HepG2 (cell line): ENCODE data around the gene IMPDH2. TPM values are rescaled to one million over a fixed set of nuclear protein-coding genes. Genes with fewer than 3 reads are reported as not detected.

Experiments used
- HOXD1 ChIP-seq: sonication (generic); formaldehyde crosslinking; IDR thresholded peaks from 2 replicates; pipeline ENCODE4 v1.5.0; 2020; ENCODE audit warnings: missing genetic modification reagents
- JDP2 ChIP-seq: sonication (generic); formaldehyde crosslinking; IDR thresholded peaks from 2 replicates; pipeline ENCODE4 v1.8.1; 2022; ENCODE audit warnings: missing genetic modification reagents, borderline replicate concordance
- MEIS2 ChIP-seq: sonication (generic); formaldehyde crosslinking; IDR thresholded peaks from 2 replicates; pipeline ENCODE4 v1.9.0; 2021; ENCODE audit warnings: mild to moderate bottlenecking, missing genetic modification reagents
- NR2F1 ChIP-seq, 2 experiments: fragments of 450-650 bp in 1 of 2; formaldehyde crosslinking in 1 of 2; IDR thresholded peaks; 2 replicates each; pipeline versions ENCODE4 v1.5.0 to v1.6.1; 2016 to 2020; ENCODE audit warnings: mild to moderate bottlenecking in 1 of 2, missing compliant biosample characterization in 1 of 2, missing genetic modification reagents in 1 of 2, moderate library complexity in 1 of 2
- RFX5 ChIP-seq: IDR thresholded peaks from 2 replicates; pipeline ENCODE4 v1.6.1; 2011; ENCODE audit warnings: low read depth, low read length, improper control_type of control experiment
- SNAPC5 ChIP-seq: sonication (generic); formaldehyde crosslinking; IDR thresholded peaks from 2 replicates; pipeline ENCODE4 v1.8.1; 2023; ENCODE audit warnings: mild to moderate bottlenecking, missing genetic modification reagents, borderline replicate concordance
- ZFY ChIP-seq: sonication (generic); formaldehyde crosslinking; IDR thresholded peaks from 2 replicates; pipeline ENCODE4 v1.4.0; 2020; ENCODE audit warnings: missing genetic modification reagents
- ZMAT5 ChIP-seq: sonication (generic); formaldehyde crosslinking; IDR thresholded peaks from 2 replicates; pipeline ENCODE4 v1.5.0; 2020; ENCODE audit warnings: mild to moderate bottlenecking, low read depth, missing genetic modification reagents, borderline replicate concordance
- ZNF329 ChIP-seq: sonication (generic); formaldehyde crosslinking; IDR thresholded peaks from 2 replicates; pipeline ENCODE4 v1.9.0; 2021; ENCODE audit warnings: low read depth, mild to moderate bottlenecking, missing genetic modification reagents
- ZNF572 ChIP-seq: sonication (generic); formaldehyde crosslinking; IDR thresholded peaks from 2 replicates; pipeline ENCODE4 v1.5.1; 2020; ENCODE audit warnings: mild to moderate bottlenecking, missing genetic modification reagents
- ZNF609 ChIP-seq: sonication (generic); formaldehyde crosslinking; IDR thresholded peaks from 2 replicates; pipeline ENCODE4 v1.4.0; 2020; ENCODE audit warnings: mild to moderate bottlenecking, missing genetic modification reagents, borderline replicate concordance
- ZNF703 ChIP-seq: sonication (generic); formaldehyde crosslinking; IDR thresholded peaks from 2 replicates; pipeline ENCODE4 v1.5.1; 2020; ENCODE audit warnings: missing genetic modification reagents, mild to moderate bottlenecking, moderate library complexity, borderline replicate concordance
- ZSCAN31 ChIP-seq: sonication (generic); formaldehyde crosslinking; IDR thresholded peaks from 2 replicates; pipeline ENCODE4 v1.5.0; 2020; ENCODE audit warnings: low read depth, mild to moderate bottlenecking, missing genetic modification reagents
- polyA plus RNA-seq, 8 experiments: library from polyadenylated mRNA; depleted of rRNA in 3 of 8; stranded (reverse) in 7 of 8; unstranded in 1 of 8; fragments of >200 nt; fragmentation: Illumina TruSeq in 4 of 8; extraction: Trizol in 4 of 8; gene quantifications; 2 replicates each; pipeline versions ENCODE4 v1.2.1 to v1.2.3, GENCODE V29; 2011 to 2016; ENCODE audit warnings: low read depth in 4 of 8, missing spikeins in 1 of 8, mixed read lengths in 1 of 8; ENCODE audit not compliant: insufficient read depth in 1 of 8
- total RNA-seq, 5 experiments: library from RNA; depleted of rRNA; stranded (reverse); fragments of >200 nt; fragmentation: Illumina TruSeq; extraction: Trizol; gene quantifications; 2 replicates each; pipeline ENCODE4 v1.2.3, GENCODE V29; 2016; ENCODE audit warnings: low read depth in 1 of 5
- TF ChIP-seq, protein P1 (sequence below): sonication (generic); formaldehyde crosslinking; IDR thresholded peaks from 2 replicates; pipeline ENCODE4 v1.5.0; 2020; ENCODE audit warnings: mild to moderate bottlenecking, missing genetic modification reagents, borderline replicate concordance
- TF ChIP-seq, protein P2 (sequence below): IDR thresholded peaks from 2 replicates; pipeline ENCODE4 v1.6.1; 2016; ENCODE audit warnings: missing biosample characterization, missing genetic modification reagents, low read depth
- TF ChIP-seq, protein P3 (sequence below): sonication (generic); formaldehyde crosslinking; IDR thresholded peaks from 2 replicates; pipeline ENCODE4 v1.5.0; 2020; ENCODE audit warnings: missing genetic modification reagents

Gene IMPDH2
- total and polyA plus RNA-seq, 2 of the 13 experiments (the other 11 are each of a cell fraction or from before 2014, with no cell fraction given) = 248 to 260 TPM

DNA sequence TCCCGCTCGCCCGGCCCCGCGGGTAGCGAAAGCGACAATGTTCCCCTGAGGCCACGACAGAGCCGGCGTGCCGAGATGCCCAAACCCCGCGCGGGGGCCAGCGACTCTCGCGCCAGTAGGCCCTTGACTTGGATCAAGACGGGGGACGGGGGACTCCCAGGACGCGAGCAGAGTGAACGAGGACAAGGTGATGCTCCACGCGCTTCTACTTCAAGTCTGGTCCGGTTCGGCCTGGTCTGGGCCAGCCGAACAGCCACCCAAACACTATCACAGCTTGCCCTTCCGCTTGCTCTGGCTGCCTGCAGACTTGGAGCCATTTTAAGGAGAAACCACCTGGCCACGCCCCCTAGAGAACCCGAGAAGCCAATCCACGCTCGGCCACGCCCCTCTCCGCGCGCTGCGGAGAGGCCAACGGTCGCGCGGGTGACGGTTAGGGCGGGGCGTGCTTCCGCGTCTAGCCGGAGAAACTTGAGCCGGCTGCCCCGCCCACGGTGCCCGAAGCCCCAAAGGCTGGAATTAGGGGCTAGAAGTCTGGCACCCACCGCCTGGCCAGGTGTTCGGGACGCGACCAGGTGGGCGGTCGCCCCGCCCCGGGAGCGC lies 7.9 kb downstream of the IMPDH2 start (continued):
- TF ChIP-seq SNAPC5 (CRISPR knock-in tag) (no peak), ZNF572 (CRISPR knock-in tag) (peak; percentile 3; the same call in 1 of the 2 replicates), JDP2 (CRISPR knock-in tag) (no peak), ZNF609 (peak; percentile 38), ZNF703 (CRISPR knock-in tag) (0 out of 2 replicates have a peak, but pooled peaks have one; percentile 90), MEIS2 (no peak), ZFY (CRISPR knock-in tag) (peak; percentile 98), HOXD1 (CRISPR knock-in tag) (no peak), ZSCAN31 (CRISPR knock-in tag) (no peak; the same call in 1 of the 2 replicates), NR2F1 (CRISPR knock-in tag; IDR thresholded peaks at IDR 0.05) (no peak), RFX5 (peak; percentile 38; the same call in 1 of the 2 replicates), ZMAT5 (CRISPR knock-in tag) (no peak; the same call in 1 of the 2 replicates), ZNF329 (no peak; the same call in 1 of the 2 replicates)
- TF ChIP-seq, protein P1, sequence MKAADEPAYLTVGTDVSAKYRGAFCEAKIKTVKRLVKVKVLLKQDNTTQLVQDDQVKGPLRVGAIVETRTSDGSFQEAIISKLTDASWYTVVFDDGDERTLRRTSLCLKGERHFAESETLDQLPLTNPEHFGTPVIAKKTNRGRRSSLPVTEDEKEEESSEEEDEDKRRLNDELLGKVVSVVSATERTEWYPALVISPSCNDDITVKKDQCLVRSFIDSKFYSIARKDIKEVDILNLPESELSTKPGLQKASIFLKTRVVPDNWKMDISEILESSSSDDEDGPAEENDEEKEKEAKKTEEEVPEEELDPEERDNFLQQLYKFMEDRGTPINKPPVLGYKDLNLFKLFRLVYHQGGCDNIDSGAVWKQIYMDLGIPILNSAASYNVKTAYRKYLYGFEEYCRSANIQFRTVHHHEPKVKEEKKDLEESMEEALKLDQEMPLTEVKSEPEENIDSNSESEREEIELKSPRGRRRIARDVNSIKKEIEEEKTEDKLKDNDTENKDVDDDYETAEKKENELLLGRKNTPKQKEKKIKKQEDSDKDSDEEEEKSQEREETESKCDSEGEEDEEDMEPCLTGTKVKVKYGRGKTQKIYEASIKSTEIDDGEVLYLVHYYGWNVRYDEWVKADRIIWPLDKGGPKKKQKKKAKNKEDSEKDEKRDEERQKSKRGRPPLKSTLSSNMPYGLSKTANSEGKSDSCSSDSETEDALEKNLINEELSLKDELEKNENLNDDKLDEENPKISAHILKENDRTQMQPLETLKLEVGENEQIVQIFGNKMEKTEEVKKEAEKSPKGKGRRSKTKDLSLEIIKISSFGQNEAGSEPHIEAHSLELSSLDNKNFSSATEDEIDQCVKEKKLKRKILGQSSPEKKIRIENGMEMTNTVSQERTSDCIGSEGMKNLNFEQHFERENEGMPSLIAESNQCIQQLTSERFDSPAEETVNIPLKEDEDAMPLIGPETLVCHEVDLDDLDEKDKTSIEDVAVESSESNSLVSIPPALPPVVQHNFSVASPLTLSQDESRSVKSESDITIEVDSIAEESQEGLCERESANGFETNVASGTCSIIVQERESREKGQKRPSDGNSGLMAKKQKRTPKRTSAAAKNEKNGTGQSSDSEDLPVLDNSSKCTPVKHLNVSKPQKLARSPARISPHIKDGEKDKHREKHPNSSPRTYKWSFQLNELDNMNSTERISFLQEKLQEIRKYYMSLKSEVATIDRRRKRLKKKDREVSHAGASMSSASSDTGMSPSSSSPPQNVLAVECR = peak; percentile 53; the same call in 1 of the 2 replicates
- TF ChIP-seq, protein P2, sequence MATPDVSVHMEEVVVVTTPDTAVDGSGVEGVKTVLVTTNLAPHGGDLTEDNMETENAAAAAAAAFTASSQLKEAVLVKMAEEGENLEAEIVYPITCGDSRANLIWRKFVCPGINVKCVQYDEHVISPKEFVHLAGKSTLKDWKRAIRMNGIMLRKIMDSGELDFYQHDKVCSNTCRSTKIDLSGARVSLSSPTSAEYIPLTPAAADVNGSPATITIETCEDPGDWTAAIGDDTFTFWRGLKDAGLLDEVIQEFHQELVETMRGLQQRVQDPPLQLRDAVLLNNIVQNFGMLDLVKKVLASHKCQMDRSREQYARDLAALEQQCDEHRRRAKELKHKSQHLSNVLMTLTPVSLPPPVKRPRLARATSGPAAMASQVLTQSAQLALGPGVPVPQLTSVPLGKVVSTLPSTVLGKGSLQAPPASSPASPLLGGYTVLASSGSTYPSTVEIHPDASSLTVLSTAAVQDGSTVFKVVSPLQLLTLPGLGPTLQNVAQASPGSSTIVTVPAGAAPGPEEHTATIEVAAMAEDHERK (CRISPR knock-in tag) = 0 out of 2 replicates have a peak, but pooled peaks have one; percentile 15
- TF ChIP-seq, protein P3, sequence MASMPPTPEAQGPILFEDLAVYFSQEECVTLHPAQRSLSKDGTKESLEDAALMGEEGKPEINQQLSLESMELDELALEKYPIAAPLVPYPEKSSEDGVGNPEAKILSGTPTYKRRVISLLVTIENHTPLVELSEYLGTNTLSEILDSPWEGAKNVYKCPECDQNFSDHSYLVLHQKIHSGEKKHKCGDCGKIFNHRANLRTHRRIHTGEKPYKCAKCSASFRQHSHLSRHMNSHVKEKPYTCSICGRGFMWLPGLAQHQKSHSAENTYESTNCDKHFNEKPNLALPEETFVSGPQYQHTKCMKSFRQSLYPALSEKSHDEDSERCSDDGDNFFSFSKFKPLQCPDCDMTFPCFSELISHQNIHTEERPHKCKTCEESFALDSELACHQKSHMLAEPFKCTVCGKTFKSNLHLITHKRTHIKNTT = no peak
